Spleen (tissue), 11 donors: ENCODE measurements around the gene DOCK9. TPM values are rescaled to one million over a fixed set of nuclear protein-coding genes. Genes with fewer than 3 reads are reported as not detected.

Source experiments
- DNase-seq: peaks from one replicate; pipeline ENCODE4 v3.0.0-alpha.2; 2020
- H3K27ac ChIP-seq, 8 donors: fragments of 200-600 bp; sonication (generic) in 7 of 8; 1 replicate in 4 of 8; 2 replicates in 4 of 8; pipeline versions ENCODE4 v1.5.0 to v1.8.0; 2016 to 2021; ENCODE audit warnings: inconsistent platforms in 4 of 8, mild to moderate bottlenecking in 4 of 8, moderate library complexity in 1 of 8
- H3K27me3 ChIP-seq, 7 donors: fragments of 200-600 bp; sonication (generic) in 6 of 7; replicated peaks in 1 of 7; 1 replicate in 4 of 7; 2 replicates in 3 of 7; pipeline versions ENCODE4 v1.5.0 to v1.8.0; 2016 to 2021; ENCODE audit warnings: inconsistent platforms in 3 of 7, mild to moderate bottlenecking in 1 of 7
- H3K36me3 ChIP-seq, 6 donors: fragments of 200-600 bp; sonication (generic) in 5 of 6; 1 replicate in 4 of 6; 2 replicates in 2 of 6; pipeline versions ENCODE4 v1.5.0 to v1.8.0; 2016 to 2021; ENCODE audit warnings: inconsistent platforms in 2 of 6
- H3K4me1 ChIP-seq, 6 donors: fragments of 200-600 bp; sonication (generic) in 5 of 6; 1 replicate in 3 of 6; 2 replicates in 3 of 6; pipeline versions ENCODE4 v1.5.0 to v1.8.0; 2016 to 2021; ENCODE audit warnings: inconsistent platforms in 3 of 6
- H3K4me3 ChIP-seq, 8 donors: fragments of 200-600 bp; sonication (generic) in 7 of 8; 1 replicate in 4 of 8; 2 replicates in 4 of 8; pipeline versions ENCODE4 v1.5.0 to v1.8.0; 2016 to 2021; ENCODE audit warnings: inconsistent platforms in 4 of 8, mild to moderate bottlenecking in 4 of 8, moderate library complexity in 2 of 8
- H3K9me3 ChIP-seq, 8 donors: fragments of 200-600 bp; sonication (generic) in 7 of 8; 1 replicate in 4 of 8; 2 replicates in 4 of 8; pipeline versions ENCODE4 v1.5.0 to v1.8.0; 2016 to 2021; ENCODE audit warnings: inconsistent platforms in 4 of 8
- POLR2A ChIP-seq, 3 donors: fragments of 450-650 bp; IDR thresholded peaks; one replicate each; pipeline ENCODE4 v1.5.1; 2017; ENCODE audit warnings: antibody characterized with exemption in 3 of 3, mild to moderate bottlenecking in 1 of 3
- POLR2AphosphoS5 ChIP-seq, 3 donors: sonication (generic); formaldehyde crosslinking; IDR thresholded peaks; one replicate each; pipeline ENCODE4 v1.5.1; 2017; ENCODE audit warnings: antibody characterized with exemption in 3 of 3
- WGBS, 5 donors: extraction: QIAGEN DNeasy Blood & Tissue Kit in 3 of 5; methylation state at CpG; one replicate each; pipeline versions ENCODE4 v1.1.5 to v1.1.7; 2013 to 2018; 5-methylcytosine and 5-hydroxymethylcytosine counted together
- intact Hi-C: fragments of 100-400 bp; cut with DNase I; formaldehyde crosslinking; loops from one replicate; pipeline ENCODE4 v1.15.0; 2023; ENCODE audit warnings: low total_unique reads
- polyA plus RNA-seq, 3 donors: library from polyadenylated mRNA; stranded (reverse); fragments of 200-250 nt; gene quantifications; one replicate each; pipeline ENCODE4 v1.2.1, GENCODE V29; 2013
- total RNA-seq, 7 donors: library from RNA; depleted of rRNA in 3 of 7; stranded (reverse); fragments of >200 nt in 3 of 7; fragmentation: NEBNext Ultra II Directional in 4 of 7; extraction: Animal tissue kit (Norgen Biotek cat#: 25700) in 4 of 7; gene quantifications; one replicate each; pipeline versions ENCODE4 v1.1.0 to v1.2.1, GENCODE V29; 2016 to 2021
- TF ChIP-seq, protein P1 (sequence below), 11 experiments: fragments of 200-600 bp in 7 of 11; fragments of 450-650 bp in 4 of 11; sonication (generic) in 4 of 11; IDR thresholded peaks in 8 of 11; conservative IDR thresholded peaks in 3 of 11; 1 replicate in 7 of 11; 2 replicates in 4 of 11; pipeline versions ENCODE4 v1.4.0 to v1.8.0; 2016 to 2021; ENCODE audit warnings: antibody characterized with exemption in 11 of 11, inconsistent platforms in 4 of 11, mild to moderate bottlenecking in 1 of 11
- donor health status: healthy with polysubstance abuse.
- donor health status: DM: no; HTN: no; CAD: no; lungs with moderate emphysema.
- donor health status: DM: no; HTN: no; CAD: no.
- donor health status: Bipolar disorder and iron deficiency.
- donor health status: healthy.
- donor health status: DM: no; HTN: no; CAD: no.
- donor health status: DM: yes; HTN: yes; CAD: no.

Gene DOCK9
- total and polyA plus RNA-seq, 10 donors: 6.9 to 53.3 (median 47.6) TPM

DNA sequence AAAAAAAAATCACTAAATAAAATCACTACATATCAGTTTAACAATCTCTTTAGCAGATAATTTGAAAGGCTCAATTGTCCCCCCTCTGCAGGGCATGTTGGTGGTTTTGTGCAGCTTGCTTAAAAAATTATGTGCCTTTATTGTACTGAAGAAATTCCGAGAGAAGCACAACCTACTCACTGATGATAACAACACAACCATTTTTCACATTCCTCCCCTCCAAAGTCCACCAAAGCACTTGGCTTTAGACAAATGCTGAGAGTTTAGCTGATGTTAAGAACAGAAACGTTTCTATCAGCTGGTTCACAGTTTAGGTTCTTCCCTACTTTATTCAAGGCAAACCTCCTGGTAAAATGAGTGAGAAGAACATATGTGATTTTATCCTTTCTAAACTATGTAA lies 923 bp downstream of the DOCK9 start:
- Histone ChIP-seq H3K4me3 (peak overlapping the region in 3 of 8 donors; percentile 0 to 55 (median 6)), H3K27ac (peak overlapping the region in 1 of 8 donors; percentile 50), H3K4me1 (peaks cover 0 to 53% (median 24%) of the 10 kb centered on the region in 6 donors), H3K27me3 (no peaks in the 10 kb centered on the region), H3K36me3 (no peaks in the 10 kb centered on the region), H3K9me3 (no peaks in the 10 kb centered on the region)
- TF ChIP-seq POLR2A (IDR thresholded peaks at IDR 0.05): no peak
- intact Hi-C loops: no loop called here
- no peak for DNase-seq
- WGBS, 5 donors: 63 to 84% (median 76%) methylated on average over 2 of the region's 2 CpGs

DNA sequence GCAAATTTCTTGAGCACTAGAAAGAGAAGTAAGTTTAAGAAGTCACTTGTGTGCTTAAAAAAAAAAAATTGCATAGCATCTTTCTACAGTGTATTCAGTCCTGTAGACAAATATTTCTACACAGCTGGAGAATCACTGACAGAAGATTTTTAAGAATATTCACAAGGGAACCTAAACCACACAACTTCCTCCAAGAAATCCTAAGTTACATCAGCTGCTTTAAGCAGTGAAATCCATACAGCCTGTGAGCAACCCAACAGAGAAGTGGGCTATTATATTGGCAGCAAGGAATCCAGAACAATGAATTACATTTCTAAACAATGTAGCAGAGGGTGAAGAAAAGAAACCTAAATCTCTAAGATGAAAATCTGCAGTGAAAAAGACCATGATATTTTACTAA lies 1.5 kb downstream of the DOCK9 start:
- TF ChIP-seq, protein P1, sequence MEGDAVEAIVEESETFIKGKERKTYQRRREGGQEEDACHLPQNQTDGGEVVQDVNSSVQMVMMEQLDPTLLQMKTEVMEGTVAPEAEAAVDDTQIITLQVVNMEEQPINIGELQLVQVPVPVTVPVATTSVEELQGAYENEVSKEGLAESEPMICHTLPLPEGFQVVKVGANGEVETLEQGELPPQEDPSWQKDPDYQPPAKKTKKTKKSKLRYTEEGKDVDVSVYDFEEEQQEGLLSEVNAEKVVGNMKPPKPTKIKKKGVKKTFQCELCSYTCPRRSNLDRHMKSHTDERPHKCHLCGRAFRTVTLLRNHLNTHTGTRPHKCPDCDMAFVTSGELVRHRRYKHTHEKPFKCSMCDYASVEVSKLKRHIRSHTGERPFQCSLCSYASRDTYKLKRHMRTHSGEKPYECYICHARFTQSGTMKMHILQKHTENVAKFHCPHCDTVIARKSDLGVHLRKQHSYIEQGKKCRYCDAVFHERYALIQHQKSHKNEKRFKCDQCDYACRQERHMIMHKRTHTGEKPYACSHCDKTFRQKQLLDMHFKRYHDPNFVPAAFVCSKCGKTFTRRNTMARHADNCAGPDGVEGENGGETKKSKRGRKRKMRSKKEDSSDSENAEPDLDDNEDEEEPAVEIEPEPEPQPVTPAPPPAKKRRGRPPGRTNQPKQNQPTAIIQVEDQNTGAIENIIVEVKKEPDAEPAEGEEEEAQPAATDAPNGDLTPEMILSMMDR (IDR thresholded peaks at IDR 0.05 in 8 of 11, conservative IDR thresholded peaks at IDR 0.05 in 3 of 11): no peak
- TF ChIP-seq POLR2AphosphoS5 (IDR thresholded peaks at IDR 0.05): no peak
- TF ChIP-seq POLR2A (IDR thresholded peaks at IDR 0.05): no peak
- no peaks in the 10 kb centered on the region for H3K36me3 ChIP-seq
- DNase-seq: no peak
- peak overlapping the region in 1 of 8 donors; percentile 50 for H3K27ac ChIP-seq
- no peaks in the 10 kb centered on the region for H3K27me3 ChIP-seq
- H3K9me3 ChIP-seq: no peaks in the 10 kb centered on the region
- H3K4me1 ChIP-seq: peaks cover 0 to 47% (median 24%) of the 10 kb centered on the region in 6 donors
- peak overlapping the region in 2 of 8 donors; percentile 0 to 13 for H3K4me3 ChIP-seq
- intact Hi-C loops: no loop called here

GRCh38 chr13:98975822-98976261 lies 2.0 kb downstream of the DOCK9 start:
- peak overlapping the region in 1 of 8 donors; percentile 13 for H3K4me3 ChIP-seq

GRCh38 chr13:98974053-98974452 lies 3.8 kb downstream of the DOCK9 start:
- Histone ChIP-seq H3K27ac (peak overlapping the region in 1 of 8 donors; percentile 40), H3K27me3 (no peaks in the 10 kb centered on the region), H3K4me1 (peaks cover 0 to 61% (median 24%) of the 10 kb centered on the region in 6 donors), H3K9me3 (no peaks in the 10 kb centered on the region), H3K36me3 (no peaks in the 10 kb centered on the region), H3K4me3 (no peak overlapping the region)
- DNase-seq: no peak
- WGBS, 5 donors: 16 to 42% (median 34%) methylated on average over 2 of the region's 2 CpGs
- intact Hi-C loops: no loop called here
- TF ChIP-seq, protein P1 (IDR thresholded peaks at IDR 0.05 in 8 of 11, conservative IDR thresholded peaks at IDR 0.05 in 3 of 11): no peak
- TF ChIP-seq POLR2A (IDR thresholded peaks at IDR 0.05) (no peak), POLR2AphosphoS5 (IDR thresholded peaks at IDR 0.05) (no peak)

More at GRCh38 chr13:98975822-98976261, 2.0 kb downstream of the DOCK9 start:
- no peak for TF ChIP-seq POLR2AphosphoS5 (IDR thresholded peaks at IDR 0.05)
- TF ChIP-seq POLR2A (IDR thresholded peaks at IDR 0.05): no peak
- TF ChIP-seq, protein P1 (IDR thresholded peaks at IDR 0.05 in 8 of 11, conservative IDR thresholded peaks at IDR 0.05 in 3 of 11): no peak
- intact Hi-C loops: no loop called here
- DNase-seq: no peak
- no peaks in the 10 kb centered on the region for H3K36me3 ChIP-seq
- peak overlapping the region in 2 of 8 donors; percentile 50 to 57 for H3K27ac ChIP-seq
- WGBS, 5 donors: 27 to 47% (median 39%) methylated on average over 5 of the region's 5 CpGs
- no peaks in the 10 kb centered on the region for H3K9me3 ChIP-seq
- H3K27me3 ChIP-seq: no peaks in the 10 kb centered on the region
- H3K4me1 ChIP-seq: peaks cover 0 to 47% (median 24%) of the 10 kb centered on the region in 6 donors
